ENCODE measurements around the gene PRKCD.

PRKCD gene

GRCh38 chr3:53226841-53227407, 65.9 kb downstream of the PRKCD start:
- H3K79me1 ChIP-seq (ENCODE audit: low read length): no peaks in the 10 kb centered on the region
- DNase-seq: no peak
- no CpG with 5 or more reads among the region's 17 CpGs for WGBS (ENCODE audit: extremely low coverage, insufficient coverage, insufficient read length)

DNA sequence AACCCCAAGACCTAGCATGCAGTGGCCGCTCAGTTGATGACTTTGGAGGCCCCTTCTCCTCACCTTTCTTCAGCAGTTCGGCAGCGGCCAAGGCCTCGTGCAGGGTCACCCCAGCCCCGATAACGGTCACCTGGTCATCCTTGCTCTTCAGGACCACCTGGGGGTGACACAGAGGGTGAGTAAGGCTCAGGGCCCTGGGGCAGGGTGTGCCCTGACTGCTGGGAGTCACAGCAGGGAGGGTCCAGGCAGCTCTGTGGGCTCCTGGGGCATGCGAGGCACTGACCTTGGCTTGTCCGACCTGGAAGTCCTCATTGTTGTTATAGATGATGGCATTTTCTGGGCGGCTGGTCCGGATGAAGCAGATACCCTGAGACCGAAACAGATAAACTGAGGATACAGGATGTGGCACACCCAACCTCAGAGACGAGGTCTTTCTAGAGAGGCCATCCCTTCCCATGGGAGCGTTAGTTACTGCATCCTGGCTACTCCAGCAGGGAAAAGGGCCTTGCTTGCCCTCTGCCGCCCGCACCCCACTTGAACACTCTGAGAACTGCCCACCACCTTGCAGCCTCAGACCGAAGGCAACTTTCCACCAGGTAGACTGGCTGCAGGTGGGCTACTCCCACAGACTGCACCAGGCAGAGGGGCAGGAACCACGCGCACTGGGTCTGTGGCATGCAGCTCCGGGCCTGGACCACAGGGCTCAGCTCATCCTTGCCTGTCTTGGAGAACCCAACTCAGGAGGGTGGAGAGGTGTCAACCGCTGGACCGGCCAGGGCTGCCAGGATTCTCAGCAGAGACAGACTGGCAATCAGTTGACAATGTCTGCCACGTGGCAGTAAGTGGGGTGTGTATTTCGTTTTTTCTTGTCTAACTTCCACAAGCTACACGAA, 67.2 kb downstream of the PRKCD start:
- H3K4me1 ChIP-seq (ENCODE audit: control insufficient read depth in 1 of 2, insufficient read depth in 2 of 2, low read length in 2 of 2): no peaks in the 10 kb centered on the region
- no peak overlapping the region for H2BK5ac ChIP-seq (ENCODE audit: low read depth, low read length, poor library complexity)
- H3K18ac ChIP-seq (ENCODE audit: low read length): no peak overlapping the region
- H3K27me3 ChIP-seq (ENCODE audit: insufficient read depth, low read length): no peaks in the 10 kb centered on the region
- H3K79me1 ChIP-seq (ENCODE audit: low read length): no peaks in the 10 kb centered on the region
- H3K9ac ChIP-seq (ENCODE audit: low read length): no peak overlapping the region
- H3K23ac ChIP-seq (ENCODE audit: low read length): no peak overlapping the region
- no peak overlapping the region for H3K4ac ChIP-seq (ENCODE audit: low read depth, low read length)
- H3K14ac ChIP-seq (ENCODE audit: low read length): no peak overlapping the region
- no peak overlapping the region for H4K12ac ChIP-seq (ENCODE audit: low read depth, low read length)
- no peak for DNase-seq
- H2BK120ac ChIP-seq (ENCODE audit: insufficient read depth, low read length, poor library complexity): no peak overlapping the region
- no peak overlapping the region for H3K4me2 ChIP-seq (ENCODE audit: low read length)
- no peak overlapping the region for H3K4me3 ChIP-seq (ENCODE audit: low read depth, low read length)
- no peak overlapping the region for H2AK5ac ChIP-seq (ENCODE audit: low read length)
- H2BK12ac ChIP-seq (ENCODE audit: low read length): no peak overlapping the region
- H3K27ac ChIP-seq (ENCODE audit: low read depth, low read length): no peak overlapping the region
- peaks cover 2% of the 10 kb centered on the region for H3K9me3 ChIP-seq (ENCODE audit: insufficient read depth, low read depth, low read length)
- H4K91ac ChIP-seq (ENCODE audit: low read depth, low read length): no peak overlapping the region
- peaks cover 99% of the 10 kb centered on the region in 2 experiments for H3K36me3 ChIP-seq (ENCODE audit: control insufficient read depth in 1 of 2, insufficient read depth in 2 of 2, low read length in 2 of 2)
- no CpG with 5 or more reads among the region's 24 CpGs for WGBS (ENCODE audit: extremely low coverage, insufficient coverage, insufficient read length)
- H3K79me2 ChIP-seq (ENCODE audit: control insufficient read depth, insufficient read depth, low read length, poor library complexity): no peaks in the 10 kb centered on the region
- no peak overlapping the region for H4K8ac ChIP-seq (ENCODE audit: low read depth, low read length)
- no peak overlapping the region for H2AFZ ChIP-seq (ENCODE audit: insufficient read depth, low read length, poor library complexity)

More at GRCh38 chr3:53226841-53227407, 65.9 kb downstream of the PRKCD start:
- H2BK5ac ChIP-seq (ENCODE audit: low read depth, low read length, poor library complexity): no peak overlapping the region
- H2AFZ ChIP-seq (ENCODE audit: insufficient read depth, low read length, poor library complexity): no peak overlapping the region
- no peak overlapping the region for H3K27ac ChIP-seq (ENCODE audit: low read depth, low read length)
- no peak overlapping the region for H4K8ac ChIP-seq (ENCODE audit: low read depth, low read length)
- H3K27me3 ChIP-seq (ENCODE audit: insufficient read depth, low read length): no peaks in the 10 kb centered on the region
- no peaks in the 10 kb centered on the region for H3K4me1 ChIP-seq (ENCODE audit: control insufficient read depth in 1 of 2, insufficient read depth in 2 of 2, low read length in 2 of 2)
- H3K36me3 ChIP-seq (ENCODE audit: control insufficient read depth in 1 of 2, insufficient read depth in 2 of 2, low read length in 2 of 2): peaks cover 95% of the 10 kb centered on the region in 2 experiments
- no peak overlapping the region for H3K4ac ChIP-seq (ENCODE audit: low read depth, low read length)
- no peak overlapping the region for H4K91ac ChIP-seq (ENCODE audit: low read depth, low read length)
- H2BK120ac ChIP-seq (ENCODE audit: insufficient read depth, low read length, poor library complexity): no peak overlapping the region
- H3K14ac ChIP-seq (ENCODE audit: low read length): no peak overlapping the region
- no peak overlapping the region for H3K4me3 ChIP-seq (ENCODE audit: low read depth, low read length)
- H4K12ac ChIP-seq (ENCODE audit: low read depth, low read length): no peak overlapping the region
- H3K23ac ChIP-seq (ENCODE audit: low read length): no peak overlapping the region
- no peak overlapping the region for H3K18ac ChIP-seq (ENCODE audit: low read length)
- H3K9me3 ChIP-seq (ENCODE audit: insufficient read depth, low read depth, low read length): peaks cover 1% of the 10 kb centered on the region
- H3K4me2 ChIP-seq (ENCODE audit: low read length): no peak overlapping the region
- H3K79me2 ChIP-seq (ENCODE audit: control insufficient read depth, insufficient read depth, low read length, poor library complexity): no peaks in the 10 kb centered on the region
- no peak overlapping the region for H3K9ac ChIP-seq (ENCODE audit: low read length)
- H2BK12ac ChIP-seq (ENCODE audit: low read length): no peak overlapping the region
- no peak overlapping the region for H2AK5ac ChIP-seq (ENCODE audit: low read length)

DNA sequence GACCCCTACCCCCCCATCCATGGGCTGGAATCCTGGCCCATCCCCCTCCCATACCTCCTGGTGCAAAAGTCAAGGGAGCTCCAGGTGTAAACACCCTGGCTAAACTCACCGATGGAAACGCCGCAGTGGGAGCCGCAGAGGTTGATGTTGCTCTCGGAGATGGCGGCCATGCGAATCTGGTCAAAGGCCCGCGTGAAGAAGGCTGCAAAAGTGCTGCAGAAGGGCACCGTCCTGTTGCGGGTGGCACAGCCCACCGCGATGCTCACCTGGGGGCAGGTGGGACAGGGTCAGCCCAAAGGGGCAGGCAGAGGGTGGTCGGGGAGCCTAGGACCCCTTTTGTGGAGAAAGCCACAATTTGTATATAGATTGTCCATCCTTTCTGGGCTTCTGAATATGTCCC, 68.2 kb downstream of the PRKCD start:
- no CpG with 5 or more reads among the region's 14 CpGs for WGBS (ENCODE audit: extremely low coverage, insufficient coverage, insufficient read length)
- Histone ChIP-seq H3K79me1 (ENCODE audit: low read length) (no peaks in the 10 kb centered on the region), H2BK120ac (ENCODE audit: insufficient read depth, low read length, poor library complexity) (no peak overlapping the region), H4K91ac (ENCODE audit: low read depth, low read length) (no peak overlapping the region), H4K12ac (ENCODE audit: low read depth, low read length) (no peak overlapping the region), H3K9me3 (ENCODE audit: insufficient read depth, low read depth, low read length) (peaks cover 2% of the 10 kb centered on the region), H3K4me3 (ENCODE audit: low read depth, low read length) (no peak overlapping the region), H3K4me1 (ENCODE audit: control insufficient read depth in 1 of 2, insufficient read depth in 2 of 2, low read length in 2 of 2) (no peaks in the 10 kb centered on the region), H2AK5ac (ENCODE audit: low read length) (no peak overlapping the region), H3K79me2 (ENCODE audit: control insufficient read depth, insufficient read depth, low read length, poor library complexity) (no peaks in the 10 kb centered on the region), H3K4me2 (ENCODE audit: low read length) (no peak overlapping the region), H3K18ac (ENCODE audit: low read length) (no peak overlapping the region), H3K14ac (ENCODE audit: low read length) (no peak overlapping the region), H3K23ac (ENCODE audit: low read length) (no peak overlapping the region), H3K27ac (ENCODE audit: low read depth, low read length) (no peak overlapping the region), H4K8ac (ENCODE audit: low read depth, low read length) (no peak overlapping the region), H3K9ac (ENCODE audit: low read length) (no peak overlapping the region), H2BK12ac (ENCODE audit: low read length) (no peak overlapping the region), H3K27me3 (ENCODE audit: insufficient read depth, low read length) (no peaks in the 10 kb centered on the region), H2BK5ac (ENCODE audit: low read depth, low read length, poor library complexity) (no peak overlapping the region), H3K36me3 (ENCODE audit: control insufficient read depth in 1 of 2, insufficient read depth in 2 of 2, low read length in 2 of 2) (peaks cover 96 to 98% of the 10 kb centered on the region in 2 experiments), H2AFZ (ENCODE audit: insufficient read depth, low read length, poor library complexity) (no peak overlapping the region), H3K4ac (ENCODE audit: low read depth, low read length) (no peak overlapping the region)
- DNase-seq: no peak

DNA sequence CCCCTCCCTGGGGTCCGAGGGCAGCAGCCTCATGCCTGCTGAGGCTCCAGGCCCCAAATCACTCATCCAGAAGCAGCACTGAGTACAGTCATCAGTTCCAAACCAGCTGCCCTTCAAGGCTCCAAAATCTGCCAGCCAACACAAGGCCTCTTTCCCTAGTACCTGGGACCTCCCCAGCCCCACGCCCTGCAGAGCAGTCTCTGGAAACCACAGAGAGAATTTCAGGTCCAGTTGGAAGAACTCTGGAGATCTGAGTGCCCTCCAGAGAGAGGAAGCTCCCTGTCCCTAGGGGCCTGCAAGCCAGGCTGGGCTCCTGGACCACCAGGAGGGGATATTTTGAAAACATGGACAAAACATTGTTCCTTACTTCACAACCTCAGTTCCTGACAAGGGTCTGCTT, 68.6 kb downstream of the PRKCD start:
- Histone ChIP-seq H3K27ac (ENCODE audit: low read depth, low read length) (no peak overlapping the region), H2AFZ (ENCODE audit: insufficient read depth, low read length, poor library complexity) (no peak overlapping the region), H3K14ac (ENCODE audit: low read length) (no peak overlapping the region), H3K4me3 (ENCODE audit: low read depth, low read length) (no peak overlapping the region), H2BK5ac (ENCODE audit: low read depth, low read length, poor library complexity) (no peak overlapping the region), H3K4ac (ENCODE audit: low read depth, low read length) (no peak overlapping the region), H4K91ac (ENCODE audit: low read depth, low read length) (no peak overlapping the region), H3K79me2 (ENCODE audit: control insufficient read depth, insufficient read depth, low read length, poor library complexity) (no peaks in the 10 kb centered on the region), H2AK5ac (ENCODE audit: low read length) (no peak overlapping the region), H3K18ac (ENCODE audit: low read length) (no peak overlapping the region), H3K79me1 (ENCODE audit: low read length) (no peaks in the 10 kb centered on the region), H3K36me3 (ENCODE audit: control insufficient read depth in 1 of 2, insufficient read depth in 2 of 2, low read length in 2 of 2) (peaks cover 96 to 98% of the 10 kb centered on the region in 2 experiments), H3K9ac (ENCODE audit: low read length) (no peak overlapping the region), H3K27me3 (ENCODE audit: insufficient read depth, low read length) (no peaks in the 10 kb centered on the region), H3K4me1 (ENCODE audit: control insufficient read depth in 1 of 2, insufficient read depth in 2 of 2, low read length in 2 of 2) (no peaks in the 10 kb centered on the region), H4K8ac (ENCODE audit: low read depth, low read length) (no peak overlapping the region), H4K12ac (ENCODE audit: low read depth, low read length) (no peak overlapping the region), H3K9me3 (ENCODE audit: insufficient read depth, low read depth, low read length) (peaks cover 2% of the 10 kb centered on the region), H2BK120ac (ENCODE audit: insufficient read depth, low read length, poor library complexity) (no peak overlapping the region), H3K4me2 (ENCODE audit: low read length) (no peak overlapping the region), H3K23ac (ENCODE audit: low read length) (no peak overlapping the region), H2BK12ac (ENCODE audit: low read length) (no peak overlapping the region)
- WGBS (ENCODE audit: extremely low coverage, insufficient coverage, insufficient read length): no CpG with 5 or more reads among the region's 2 CpGs
- no peak for DNase-seq

Data from trophoblast cell (in vitro differentiated cells and primary cell).